HL-60 (cell line): ENCODE data around the gene KCNMA1.

ENCODE experiments used
- CTCF ChIP-seq: IDR thresholded peaks from one replicate; pipeline ENCODE4 v1.5.1; 2011; ENCODE audit warnings: low read length, control low read depth, inconsistent platforms; ENCODE audit not compliant: insufficient read depth
- GABPA ChIP-seq: IDR thresholded peaks from 2 replicates; pipeline ENCODE4 v1.6.1; 2012; ENCODE audit warnings: low read depth
- POLR2AphosphoS5 ChIP-seq: IDR thresholded peaks from 2 replicates; pipeline ENCODE4 v1.6.1; 2012; ENCODE audit warnings: low read depth
- REST ChIP-seq: IDR thresholded peaks from 2 replicates; pipeline ENCODE4 v1.6.1; 2012; ENCODE audit warnings: low read depth; ENCODE audit not compliant: insufficient replicate concordance
- SPI1 ChIP-seq: IDR thresholded peaks from 2 replicates; pipeline ENCODE4 v1.6.1; 2012; ENCODE audit warnings: low read depth, mild to moderate bottlenecking, borderline replicate concordance

DNA sequence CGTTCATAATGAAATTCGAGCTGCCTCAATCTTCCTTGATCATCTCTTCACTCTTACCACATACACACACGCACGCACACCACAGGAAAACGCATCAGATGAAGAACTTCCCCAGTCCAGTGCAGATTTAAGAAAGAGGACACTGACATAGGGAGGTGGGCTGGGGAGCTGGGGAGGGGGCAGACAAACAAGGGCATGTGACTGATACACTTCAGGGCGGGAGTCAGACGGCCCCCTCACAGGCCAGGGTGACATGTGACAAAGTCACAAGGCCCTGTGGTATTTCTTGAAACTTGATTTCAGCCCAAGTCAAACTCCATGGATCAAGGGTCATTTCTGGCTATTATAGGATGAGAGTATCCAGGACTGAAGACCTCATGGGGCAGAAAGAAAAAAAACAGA, 82.6 kb downstream of the KCNMA1 start:
- TF ChIP-seq POLR2AphosphoS5 (no peak), SPI1 (no peak), CTCF (no peak), REST (no peak), GABPA (no peak)
